Ovary (tissue), 9 donors: Measurements from ENCODE around the gene DNER. TPM values are rescaled to one million over a fixed set of nuclear protein-coding genes. Genes with fewer than 3 reads are reported as not detected.
"Not testable (repeated sequence)": the region's sequence is repeated elsewhere in the genome, so short reads cannot be mapped to it uniquely, and the experiment has no call there.

Experiments
- DNase-seq, 5 donors: peaks; one replicate each; pipeline ENCODE4 v3.0.0-alpha.2; 2019 to 2020
- H3K27ac ChIP-seq, 2 donors: fragments of 200-600 bp; one replicate each; pipeline versions ENCODE4 v1.5.1 to v1.8.0; 2019 to 2022
- H3K27me3 ChIP-seq: fragments of 200-600 bp; one replicate; pipeline ENCODE4 v1.8.0; 2022
- H3K36me3 ChIP-seq: fragments of 200-600 bp; sonication (generic); one replicate; pipeline ENCODE4 v1.5.1; 2019
- H3K4me1 ChIP-seq: one replicate; pipeline ENCODE4 v1.8.1; 2013; ENCODE audit warnings: mild to moderate bottlenecking, moderate library complexity; ENCODE audit not compliant: insufficient read depth
- H3K4me3 ChIP-seq: fragments of 200-600 bp; sonication (generic); one replicate; pipeline ENCODE4 v1.5.1; 2017
- H3K9me3 ChIP-seq, 2 donors: fragments of 200-600 bp in 1 of 2; sonication (generic) in 1 of 2; one replicate each; pipeline versions ENCODE4 v1.5.1 to v1.8.1; 2013 to 2019; ENCODE audit warnings: mild to moderate bottlenecking in 1 of 2, moderate library complexity in 1 of 2
- CTCF ChIP-seq, 3 donors: fragments of 450-650 bp in 2 of 3; fragments of 200-600 bp in 1 of 3; IDR thresholded peaks; one replicate each; pipeline versions ENCODE4 v1.5.1 to v1.8.0; 2016 to 2022; ENCODE audit warnings: antibody characterized with exemption in 3 of 3, mild to moderate bottlenecking in 1 of 3
- EP300 ChIP-seq: sonication (generic); formaldehyde crosslinking; IDR thresholded peaks from one replicate; pipeline ENCODE4 v1.6.1; 2017; ENCODE audit warnings: antibody characterized with exemption
- POLR2A ChIP-seq: fragments of 450-650 bp; IDR thresholded peaks from one replicate; pipeline ENCODE4 v1.6.1; 2017; ENCODE audit warnings: antibody characterized with exemption, mild to moderate bottlenecking, moderate library complexity
- WGBS, 3 donors: extraction: QIAGEN DNeasy Blood & Tissue Kit in 1 of 3; methylation state at CpG; one replicate each; pipeline versions ENCODE4 v1.1.5 to v1.1.7; 2013 to 2017; 5-methylcytosine and 5-hydroxymethylcytosine counted together
- intact Hi-C, 4 donors: fragments of 100-400 bp; cut with DNase I; formaldehyde crosslinking; loops; one replicate each; pipeline versions ENCODE4 v1.11.0 to v1.15.1; 2022 to 2023
- polyA plus RNA-seq, 2 donors: library from polyadenylated mRNA; stranded (reverse); fragments of 200-250 nt in 1 of 2; fragments of 350-450 nt in 1 of 2; fragmentation: Illumina TruSeq in 1 of 2; extraction: RNeasy Lipid Tissue Mini Kit (QIAGEN cat#74804) in 1 of 2; gene quantifications; one replicate each; pipeline ENCODE4 v1.2.3, GENCODE V29; 2013 to 2014
- total RNA-seq, 7 donors: library from RNA; depleted of rRNA in 2 of 7; stranded (reverse); fragments of >200 nt in 2 of 7; fragmentation: NEBNext Ultra II Directional in 3 of 7; extraction: Animal tissue kit (Norgen Biotek cat#: 25700) in 3 of 7; gene quantifications; one replicate each; pipeline versions ENCODE4 v1.1.0 to v1.2.4, GENCODE V29; 2016 to 2023
- donor health status: DM: no; HTN: no; CAD: no; lungs with moderate emphysema.
- donor health status: DM: no; HTN: no; CAD: no.
- donor health status: Bipolar disorder and iron deficiency.
- donor health status: DM: yes; HTN: yes; CAD: no.
- donor health status: DM: no; HTN: no; CAD: no.
- donor health status: DM: yes; HTN: yes; CAD: no.

Gene DNER
- total and polyA plus RNA-seq, 9 donors = 0.17 to 2.7 (median 1.2) TPM; not detected in 1

GRCh38 chr2:229701716-229702115 lies 12.6 kb downstream of the DNER start:
- TF ChIP-seq EP300 = no peak
- no peak for TF ChIP-seq POLR2A
- TF ChIP-seq CTCF (IDR thresholded peaks at IDR 0.05) = no peak
- H3K36me3 ChIP-seq = no peaks in the 10 kb centered on the region
- H3K9me3 ChIP-seq = no peaks in the 10 kb centered on the region
- no peak overlapping the region for H3K27ac ChIP-seq
- no peaks in the 10 kb centered on the region for H3K27me3 ChIP-seq
- intact Hi-C loops = no loop called here
- no peaks in the 10 kb centered on the region for H3K4me1 ChIP-seq
- H3K4me3 ChIP-seq = no peak overlapping the region
- WGBS, 3 donors = 66 to 82% (median 68%) methylated on average over 6 of the region's 6 CpGs
- no peak for DNase-seq

GRCh38 chr2:229701062-229701461 lies 13.3 kb downstream of the DNER start:
- no peaks in the 10 kb centered on the region for H3K36me3 ChIP-seq
- intact Hi-C loops = no loop called here
- no peaks in the 10 kb centered on the region for H3K27me3 ChIP-seq
- 58 to 85% (median 61%) methylated on average over 2 of the region's 2 CpGs for WGBS, 3 donors
- no peak overlapping the region for H3K4me3 ChIP-seq
- no peak for TF ChIP-seq EP300
- TF ChIP-seq POLR2A = no peak
- no peak for TF ChIP-seq CTCF (IDR thresholded peaks at IDR 0.05)
- H3K9me3 ChIP-seq = no peaks in the 10 kb centered on the region
- H3K27ac ChIP-seq = no peak overlapping the region
- DNase-seq = no peak
- no peaks in the 10 kb centered on the region for H3K4me1 ChIP-seq

- DNase-seq = no peak
- H3K27ac ChIP-seq = no peak overlapping the region
- 89 to 93% (median 92%) methylated on average over 2 of the region's 2 CpGs for WGBS, 3 donors
- intact Hi-C loops = no loop called here
- TF ChIP-seq CTCF (IDR thresholded peaks at IDR 0.05) (no peak), POLR2A (no peak), EP300 (no peak)
- no peaks in the 10 kb centered on the region for H3K36me3 ChIP-seq
- H3K4me1 ChIP-seq = no peaks in the 10 kb centered on the region
- H3K27me3 ChIP-seq = no peaks in the 10 kb centered on the region
- H3K9me3 ChIP-seq = no peaks in the 10 kb centered on the region
- H3K4me3 ChIP-seq = no peak overlapping the region
Measured at GRCh38 chr2:229695961-229696360, 18.4 kb downstream of the DNER start.

- H3K4me3 ChIP-seq, H3K9me3 ChIP-seq, H3K36me3 ChIP-seq, H3K27me3 ChIP-seq, H3K4me1 ChIP-seq, H3K27ac ChIP-seq, intact Hi-C loops, DNase-seq: not testable (repeated sequence)
- 43 to 76% (median 63%) methylated on average over 1 of the region's 1 CpG for WGBS, 3 donors
Measured at GRCh38 chr2:229693845-229694244, 20.5 kb downstream of the DNER start.

- TF ChIP-seq EP300 = no peak
- no peak for TF ChIP-seq POLR2A
- no peak for TF ChIP-seq CTCF (IDR thresholded peaks at IDR 0.05)
- H3K36me3 ChIP-seq = no peaks in the 10 kb centered on the region
- H3K4me3 ChIP-seq = no peak overlapping the region
- intact Hi-C loops = no loop called here
- 60 to 76% (median 71%) methylated on average over 2 of the region's 2 CpGs for WGBS, 3 donors
- DNase-seq = no peak
- H3K9me3 ChIP-seq = no peaks in the 10 kb centered on the region
- no peaks in the 10 kb centered on the region for H3K4me1 ChIP-seq
- H3K27me3 ChIP-seq = no peaks in the 10 kb centered on the region
- H3K27ac ChIP-seq = no peak overlapping the region
Measured at GRCh38 chr2:229691631-229692030, 22.7 kb downstream of the DNER start.
